PFSK-1 (cell line): Measurements from ENCODE around the gene DOK1.

Source experiments
- FOXP2 ChIP-seq: optimal IDR thresholded peaks from 2 replicates; pipeline ENCODE3; 2011; ENCODE audit warnings: borderline replicate concordance, control low read depth, inconsistent platforms; ENCODE audit not compliant: insufficient read depth; ENCODE audit errors: extremely low read length, extremely low read depth
- POLR2AphosphoS5 ChIP-seq: IDR thresholded peaks from 2 replicates; pipeline ENCODE4 v1.6.1; 2012; ENCODE audit warnings: low read depth, mild to moderate bottlenecking, control low read depth, low read length, moderate library complexity
- SIN3A ChIP-seq: IDR thresholded peaks from 2 replicates; pipeline ENCODE4 v1.6.1; 2012; ENCODE audit warnings: mild to moderate bottlenecking, low read length, moderate library complexity, borderline replicate concordance; ENCODE audit not compliant: insufficient read depth
- TAF1 ChIP-seq: IDR thresholded peaks from 2 replicates; pipeline ENCODE4 v1.6.1; 2012; ENCODE audit warnings: low read length, control low read depth, borderline replicate concordance; ENCODE audit not compliant: insufficient read depth
- TF ChIP-seq, protein P1 (sequence below), 2 experiments: IDR thresholded peaks; 2 replicates each; pipeline versions ENCODE4 v1.6.1 to v1.8.0; 2011 to 2012; ENCODE audit warnings: low read depth in 2 of 2, low read length in 2 of 2, control low read depth in 1 of 2, inconsistent platforms in 1 of 2, mild to moderate bottlenecking in 1 of 2, moderate library complexity in 1 of 2; ENCODE audit not compliant: insufficient read depth in 1 of 2

The DOK1 gene

GRCh38 chr2:74566076-74566753 is 11.7 kb downstream of the DOK1 start:
- TF ChIP-seq, protein P1, sequence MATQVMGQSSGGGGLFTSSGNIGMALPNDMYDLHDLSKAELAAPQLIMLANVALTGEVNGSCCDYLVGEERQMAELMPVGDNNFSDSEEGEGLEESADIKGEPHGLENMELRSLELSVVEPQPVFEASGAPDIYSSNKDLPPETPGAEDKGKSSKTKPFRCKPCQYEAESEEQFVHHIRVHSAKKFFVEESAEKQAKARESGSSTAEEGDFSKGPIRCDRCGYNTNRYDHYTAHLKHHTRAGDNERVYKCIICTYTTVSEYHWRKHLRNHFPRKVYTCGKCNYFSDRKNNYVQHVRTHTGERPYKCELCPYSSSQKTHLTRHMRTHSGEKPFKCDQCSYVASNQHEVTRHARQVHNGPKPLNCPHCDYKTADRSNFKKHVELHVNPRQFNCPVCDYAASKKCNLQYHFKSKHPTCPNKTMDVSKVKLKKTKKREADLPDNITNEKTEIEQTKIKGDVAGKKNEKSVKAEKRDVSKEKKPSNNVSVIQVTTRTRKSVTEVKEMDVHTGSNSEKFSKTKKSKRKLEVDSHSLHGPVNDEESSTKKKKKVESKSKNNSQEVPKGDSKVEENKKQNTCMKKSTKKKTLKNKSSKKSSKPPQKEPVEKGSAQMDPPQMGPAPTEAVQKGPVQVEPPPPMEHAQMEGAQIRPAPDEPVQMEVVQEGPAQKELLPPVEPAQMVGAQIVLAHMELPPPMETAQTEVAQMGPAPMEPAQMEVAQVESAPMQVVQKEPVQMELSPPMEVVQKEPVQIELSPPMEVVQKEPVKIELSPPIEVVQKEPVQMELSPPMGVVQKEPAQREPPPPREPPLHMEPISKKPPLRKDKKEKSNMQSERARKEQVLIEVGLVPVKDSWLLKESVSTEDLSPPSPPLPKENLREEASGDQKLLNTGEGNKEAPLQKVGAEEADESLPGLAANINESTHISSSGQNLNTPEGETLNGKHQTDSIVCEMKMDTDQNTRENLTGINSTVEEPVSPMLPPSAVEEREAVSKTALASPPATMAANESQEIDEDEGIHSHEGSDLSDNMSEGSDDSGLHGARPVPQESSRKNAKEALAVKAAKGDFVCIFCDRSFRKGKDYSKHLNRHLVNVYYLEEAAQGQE (IDR thresholded peaks at IDR 0.05; ENCODE audit: insufficient read depth in 1 of 2, low read depth in 2 of 2, low read length in 2 of 2) = no peak

GRCh38 chr2:74566754-74567085 is 12.2 kb downstream of the DOK1 start:
- TF ChIP-seq, protein P1 (IDR thresholded peaks at IDR 0.05; ENCODE audit: insufficient read depth in 1 of 2, low read depth in 2 of 2, low read length in 2 of 2) = no peak

- no peak for TF ChIP-seq POLR2AphosphoS5
- TF ChIP-seq TAF1 = no peak
- TF ChIP-seq, protein P1 (IDR thresholded peaks at IDR 0.05; ENCODE audit: insufficient read depth in 1 of 2, low read depth in 2 of 2, low read length in 2 of 2) = no peak
- no peak for TF ChIP-seq FOXP2
- no peak for TF ChIP-seq SIN3A
Observed at GRCh38 chr2:74567881-74568280, 13.4 kb downstream of the DOK1 start.

GRCh38 chr2:74569686-74570085 is 15.2 kb downstream of the DOK1 start:
- TF ChIP-seq, protein P1 (IDR thresholded peaks at IDR 0.05; ENCODE audit: insufficient read depth in 1 of 2, low read depth in 2 of 2, low read length in 2 of 2) = no peak
- TF ChIP-seq POLR2AphosphoS5 (no peak), SIN3A (no peak), FOXP2 (no peak), TAF1 (no peak)

DNA sequence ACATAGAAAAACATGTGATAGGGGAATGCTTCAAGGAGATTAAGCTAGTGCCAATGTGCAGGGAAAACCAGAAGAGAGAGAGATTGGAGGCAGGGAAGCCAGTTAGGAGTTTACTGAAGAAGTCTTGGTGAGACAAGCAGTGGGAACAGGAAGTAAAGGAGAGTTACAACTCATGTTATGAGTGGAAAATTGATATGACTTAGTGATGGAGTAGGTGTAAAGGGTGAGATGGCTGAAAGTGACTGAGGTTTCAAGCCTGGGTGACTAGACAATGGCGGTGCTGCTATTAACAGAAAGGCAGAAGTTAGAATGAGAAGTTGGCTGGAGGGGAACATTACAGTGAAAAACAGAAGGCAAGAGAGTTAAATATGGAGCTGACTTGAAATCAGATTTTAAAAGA is 16.5 kb downstream of the DOK1 start:
- TF ChIP-seq POLR2AphosphoS5 (no peak), SIN3A (no peak), TAF1 (no peak), FOXP2 (no peak)
- TF ChIP-seq, protein P1 (IDR thresholded peaks at IDR 0.05; ENCODE audit: insufficient read depth in 1 of 2, low read depth in 2 of 2, low read length in 2 of 2) = no peak
